Ureter (tissue), 1 donor: ENCODE results near the gene ZNF3. TPM values are rescaled to one million over a fixed set of nuclear protein-coding genes. Genes with fewer than 3 reads are reported as not detected.
"Not testable (repeated sequence)": the region's sequence is repeated elsewhere in the genome, so short reads cannot be mapped to it uniquely, and the experiment has no call there.

Source experiments
- DNase-seq: peaks from one replicate; pipeline ENCODE4 v3.0.0-alpha.2; 2020; ENCODE audit warnings: low spot score
- total RNA-seq: library from RNA; stranded (reverse); gene quantifications from one replicate; pipeline ENCODE4 v1.2.4, GENCODE V29; 2023
- donor health status: DM: yes; HTN: yes; CAD: no.

The ZNF3 gene
- 41.3 TPM for total RNA-seq

DNA sequence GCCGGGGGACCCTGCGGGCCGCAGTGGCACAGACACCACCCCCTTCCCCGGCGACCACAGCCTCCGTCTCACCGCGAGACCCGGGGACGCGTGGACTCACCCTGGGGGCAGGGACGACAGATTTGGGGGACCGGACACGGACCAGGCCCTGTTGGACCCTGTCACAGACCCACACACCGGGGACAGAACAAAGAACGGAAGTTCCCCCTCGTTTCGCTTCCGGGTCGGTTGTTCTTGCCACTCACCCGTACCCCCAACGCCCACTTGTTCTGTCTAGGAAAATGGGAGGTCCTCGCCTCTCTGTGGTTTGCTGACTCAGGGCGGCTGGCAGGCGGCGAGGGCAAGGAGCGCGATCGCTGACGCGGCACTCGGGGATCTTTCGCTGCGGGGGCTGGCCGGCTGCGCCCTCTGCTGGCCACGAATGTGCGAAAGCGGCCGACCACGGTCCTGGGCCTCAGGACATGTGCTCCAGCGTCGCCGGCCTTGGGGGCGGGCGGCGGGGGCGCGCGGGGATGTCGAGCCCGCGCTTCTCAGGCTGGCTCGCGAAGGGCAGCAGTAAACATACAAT, at the start of gene ZNF3:
Gene ZNF3, minus strand, starts transcription at position 189 of the 568 bp plus-strand sequence. CDS start 4,366 bp downstream, outside the sequence.
- DNase-seq: peak; percentile 99

DNA sequence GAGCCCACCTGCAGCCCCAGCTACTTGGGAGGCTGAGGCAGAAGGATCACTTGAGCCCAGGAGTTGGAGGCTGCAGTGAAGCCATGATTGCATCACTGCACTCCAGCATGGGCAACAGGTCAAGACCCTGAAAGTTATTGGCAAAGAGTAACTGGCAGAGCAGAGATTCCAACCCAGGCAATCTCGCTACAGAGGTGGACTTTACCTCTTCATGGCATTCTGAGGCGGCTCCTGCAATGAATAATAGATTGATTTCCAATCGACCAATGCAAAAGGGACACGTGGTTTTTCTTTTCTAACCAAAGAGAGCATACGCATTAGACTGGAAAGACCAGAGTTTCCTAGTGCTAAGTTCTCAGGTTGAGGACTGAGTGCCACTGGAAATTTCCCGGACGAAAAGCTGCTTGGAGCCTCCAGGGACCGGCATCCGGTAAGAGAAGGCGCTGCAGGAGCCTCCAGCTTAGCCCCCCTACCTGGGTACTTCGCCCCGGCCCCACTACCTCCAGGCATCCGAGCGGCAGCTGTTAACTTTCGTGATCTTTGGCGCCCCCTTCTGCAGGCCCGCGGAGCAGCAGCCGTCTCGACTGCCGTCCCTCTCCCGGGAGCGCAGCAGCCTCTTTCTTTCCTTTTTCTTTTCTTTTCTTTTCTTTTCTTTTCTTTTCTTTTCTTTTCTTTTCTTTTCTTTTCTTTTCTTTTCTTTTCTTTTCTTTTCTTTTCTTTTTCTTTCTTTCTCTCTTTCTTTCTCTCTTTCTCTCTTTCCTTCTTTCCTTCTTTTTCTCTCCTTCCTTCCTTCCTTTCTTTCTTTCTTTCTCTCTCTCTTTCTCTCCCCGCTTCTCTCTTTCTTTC, 49.3 kb upstream of the ZNF3 start:
- DNase-seq: peak; percentile 81

DNA sequence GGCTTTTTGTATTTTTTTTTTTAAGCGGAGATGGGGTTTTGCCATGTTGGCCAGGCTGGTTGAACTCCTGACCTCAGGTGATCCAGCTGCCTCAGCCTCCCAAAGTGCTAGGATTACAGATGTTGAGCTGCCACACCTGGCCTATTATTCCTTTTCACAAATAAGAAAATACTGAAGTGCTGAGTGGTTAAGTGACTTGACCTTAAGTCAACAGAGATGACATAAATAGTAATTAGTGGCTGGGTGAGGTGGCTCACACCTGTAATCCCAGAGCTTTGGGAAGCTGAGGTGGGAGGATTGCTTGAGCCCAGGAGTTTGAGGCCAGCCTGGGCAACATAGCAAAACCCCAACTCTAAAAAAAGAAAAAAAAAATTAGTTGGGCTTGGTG, 48.7 kb upstream of the ZNF3 start:
- DNase-seq: not testable (repeated sequence)

DNA sequence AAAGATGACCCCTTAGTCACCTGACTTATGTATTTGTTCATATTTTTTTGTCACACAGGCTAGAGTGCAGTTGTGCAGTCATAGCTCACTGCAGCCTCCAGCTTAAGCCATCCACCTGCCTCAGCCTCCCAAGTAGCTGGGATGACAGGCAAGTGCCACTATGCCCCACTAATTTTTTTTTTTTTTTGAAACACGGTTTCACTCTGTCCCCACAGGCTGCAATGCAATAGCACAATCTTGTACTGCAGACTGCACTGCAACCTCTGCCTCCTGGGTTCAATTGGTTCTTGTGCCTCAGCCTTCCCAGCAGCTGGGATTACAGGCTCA, 47.1 kb upstream of the ZNF3 start:
- no peak for DNase-seq

DNA sequence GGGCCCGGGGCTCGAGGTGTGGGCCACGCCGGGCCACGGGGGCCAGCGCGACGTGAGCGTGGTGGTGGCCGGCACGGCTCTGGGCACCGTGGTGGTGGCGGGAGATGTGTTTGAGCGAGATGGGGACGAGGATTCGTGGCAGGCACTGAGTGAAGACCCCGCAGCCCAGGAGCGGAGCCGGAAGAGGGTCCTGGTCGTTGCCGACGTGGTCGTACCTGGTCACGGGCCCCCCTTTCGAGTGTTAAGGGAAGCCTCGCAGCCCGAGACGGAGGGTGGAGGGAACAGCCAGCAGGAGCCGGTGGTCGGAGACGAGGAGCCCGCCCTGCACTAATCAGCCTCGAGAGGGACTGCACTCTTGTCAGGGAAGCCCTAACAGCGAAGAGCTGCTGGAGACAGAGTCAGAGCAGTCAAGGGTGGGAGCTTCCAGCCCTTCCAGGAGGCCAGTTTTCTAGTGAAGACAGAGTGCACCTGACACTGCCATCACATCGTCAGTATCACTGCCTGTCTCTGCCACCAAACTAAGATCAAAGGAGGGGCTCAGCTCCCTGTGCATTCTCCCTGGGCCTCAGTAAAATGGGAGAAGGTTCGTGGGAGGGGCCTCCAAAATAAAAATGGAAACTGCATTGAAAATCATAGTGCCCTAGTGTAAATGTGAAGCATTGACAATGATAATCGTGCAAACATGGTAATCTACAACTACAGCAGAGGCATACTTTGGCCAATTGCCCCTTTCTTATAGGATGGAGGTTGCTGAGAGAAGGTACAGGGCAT, 46.5 kb upstream of the ZNF3 start:
- no peak for DNase-seq

GRCh38 chr7:100126931-100127865, 45.7 kb upstream of the ZNF3 start, which contains the start of gene MBLAC1:
Gene MBLAC1, plus strand, starts transcription at chr7:100126967. Its CDS starts 429 bp downstream, at chr7:100127396.
- peak; percentile 93 for DNase-seq

DNA sequence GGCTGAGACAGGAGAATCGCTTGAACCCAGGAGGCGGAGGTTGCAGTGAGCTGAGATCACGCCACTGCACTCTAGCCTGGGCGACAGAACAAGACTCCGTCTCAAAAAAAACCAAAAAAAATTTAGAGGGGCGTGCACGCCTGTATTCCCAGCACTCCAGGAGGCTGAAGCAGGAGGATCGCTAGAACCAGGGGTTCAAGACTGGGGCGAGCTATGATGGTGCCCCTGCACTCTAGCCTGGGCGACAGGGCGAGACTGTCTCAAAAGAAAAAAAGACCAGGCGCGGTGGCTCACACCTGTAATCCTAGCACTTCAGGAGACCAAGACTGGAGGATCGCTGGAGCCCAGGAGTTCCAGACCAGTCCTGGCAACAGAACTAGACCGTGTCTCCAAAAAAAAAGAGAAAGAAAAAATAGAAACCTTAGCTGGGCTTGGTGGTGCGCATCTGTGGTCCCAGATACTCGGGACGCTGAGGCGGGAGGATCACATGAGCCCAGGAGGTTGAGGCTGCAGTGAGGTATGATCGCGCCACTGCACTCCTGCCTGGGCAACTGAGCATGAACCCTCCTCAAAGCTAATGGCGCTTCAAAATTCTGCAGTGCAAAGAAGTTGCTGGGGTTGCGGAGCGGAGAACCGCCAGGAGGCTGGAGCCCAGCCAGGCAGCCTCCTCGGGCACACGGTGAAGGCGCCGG, 44.9 kb upstream of the ZNF3 start:
- no peak for DNase-seq

DNA sequence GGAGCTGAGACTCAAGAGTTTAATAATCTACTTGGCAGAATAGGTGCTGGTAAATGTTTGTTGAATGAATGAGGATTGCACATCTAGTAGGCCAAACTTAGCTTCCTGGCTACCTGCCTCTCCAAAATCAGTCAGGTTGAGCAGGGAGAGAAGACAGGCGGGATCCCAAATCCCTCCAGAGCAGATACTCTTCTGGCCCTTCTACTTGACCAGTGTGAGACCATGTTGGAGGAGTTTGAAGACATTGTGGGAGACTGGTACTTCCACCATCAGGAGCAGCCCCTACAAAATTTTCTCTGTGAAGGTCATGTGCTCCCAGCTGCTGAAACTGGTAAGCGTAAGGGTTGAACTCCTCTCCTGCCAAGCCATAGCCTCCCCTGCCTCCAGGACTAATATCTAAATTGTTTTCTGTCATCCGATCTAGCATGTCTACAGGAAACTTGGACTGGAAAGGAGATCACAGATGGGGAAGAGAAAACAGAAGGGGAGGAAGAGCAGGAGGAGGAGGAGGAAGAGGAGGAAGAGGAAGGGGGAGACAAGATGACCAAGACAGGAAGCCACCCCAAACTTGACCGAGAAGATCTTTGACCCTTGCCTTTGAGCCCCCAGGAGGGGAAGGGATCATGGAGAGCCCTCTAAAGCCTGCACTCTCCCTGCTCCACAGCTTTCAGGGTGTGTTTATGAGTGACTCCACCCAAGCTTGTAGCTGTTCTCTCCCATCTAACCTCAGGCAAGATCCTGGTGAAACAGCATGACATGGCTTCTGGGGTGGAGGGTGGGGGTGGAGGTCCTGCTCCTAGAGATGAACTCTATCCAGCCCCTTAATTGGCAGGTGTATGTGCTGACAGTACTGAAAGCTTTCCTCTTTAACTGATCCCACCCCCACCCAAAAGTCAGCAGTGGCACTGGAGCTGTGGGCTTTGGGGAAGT, 43.0 kb upstream of the ZNF3 start:
- no peak for DNase-seq

DNA sequence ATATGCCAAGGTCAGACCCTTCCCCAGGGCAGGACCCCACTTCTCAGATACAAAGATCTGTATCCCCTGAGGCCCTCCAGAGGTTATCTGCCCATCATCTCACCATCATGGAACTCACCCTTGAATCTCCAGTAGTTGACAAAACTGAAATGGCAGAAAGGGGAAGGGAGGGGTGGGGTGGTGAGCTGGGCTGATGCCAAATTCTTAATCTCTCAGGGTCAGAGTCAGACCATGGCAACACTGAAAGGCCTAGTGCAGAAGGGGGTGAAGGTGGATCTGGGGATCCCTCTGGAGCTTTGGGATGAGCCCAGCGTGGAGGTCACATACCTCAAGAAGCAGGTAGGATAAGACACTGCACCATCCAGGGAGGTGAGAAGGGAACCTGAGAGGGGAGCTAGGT, 41.0 kb upstream of the ZNF3 start:
- no peak for DNase-seq

- DNase-seq: no peak
Observed at GRCh38 chr7:100122067-100122466, 40.5 kb upstream of the ZNF3 start.

- no peak for DNase-seq
Observed at GRCh38 chr7:100120733-100121036, 39.2 kb upstream of the ZNF3 start.

GRCh38 chr7:100119970-100120732, 38.6 kb upstream of the ZNF3 start:
- DNase-seq: peak; percentile 71

DNA sequence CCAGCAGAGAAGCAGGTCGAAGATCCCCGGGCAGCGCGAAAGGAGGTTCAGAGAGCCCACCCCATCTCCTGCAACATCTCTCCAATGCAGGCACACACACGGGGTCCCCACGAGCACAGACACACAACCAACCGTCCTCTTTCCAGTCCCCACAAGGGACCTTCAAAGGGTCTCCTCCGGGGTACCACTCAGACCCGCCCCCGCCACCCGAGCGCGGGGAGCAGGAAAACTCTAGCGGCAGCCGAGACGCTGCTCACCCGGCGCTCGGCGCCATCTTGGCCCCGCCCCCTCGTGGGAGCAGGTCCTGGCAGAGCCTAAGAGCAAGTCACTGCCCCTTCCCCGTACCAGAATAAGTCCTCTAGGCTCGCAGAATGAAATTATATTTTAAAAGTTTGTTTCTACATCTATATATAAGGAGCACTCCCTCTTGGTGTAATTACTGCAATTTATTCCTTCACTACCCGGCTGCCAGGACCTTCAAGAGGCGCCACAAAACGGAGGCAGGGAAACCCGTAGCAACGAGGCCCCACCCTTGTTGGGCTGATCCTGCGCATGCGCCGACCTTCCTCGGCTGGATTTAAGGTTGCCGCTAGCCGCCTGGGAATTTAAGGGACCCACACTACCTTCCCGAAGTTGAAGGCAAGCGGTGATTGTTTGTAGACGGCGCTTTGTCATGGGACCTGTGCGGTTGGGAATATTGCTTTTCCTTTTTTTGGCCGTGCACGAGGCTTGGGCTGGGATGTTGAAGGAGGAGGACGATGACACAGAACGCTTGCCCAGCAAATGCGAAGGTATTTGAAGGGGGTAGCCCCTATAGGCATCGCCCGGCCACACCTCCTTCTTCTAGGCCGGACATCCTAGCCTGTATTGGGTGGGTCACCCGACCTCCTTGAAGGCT, 37.8 kb upstream of the ZNF3 start, which contains the start of the genes CNPY4 and TAF6:
Gene CNPY4, plus strand, starts transcription at position 563 of the 898 bp plus-strand sequence. Its CDS starts 111 bp downstream, at position 674.
Gene TAF6, minus strand, starts transcription at position 287 of the 898 bp plus-strand sequence. CDS start 5,149 bp downstream, outside the sequence.
- peak; percentile 96 for DNase-seq

- no peak for DNase-seq
Observed at GRCh38 chr7:100118388-100119071, 37.0 kb upstream of the ZNF3 start.

- no peak for DNase-seq
Observed at GRCh38 chr7:100115026-100115425, 33.5 kb upstream of the ZNF3 start.

GRCh38 chr7:100111914-100112313, 30.4 kb upstream of the ZNF3 start:
- DNase-seq: no peak

DNA sequence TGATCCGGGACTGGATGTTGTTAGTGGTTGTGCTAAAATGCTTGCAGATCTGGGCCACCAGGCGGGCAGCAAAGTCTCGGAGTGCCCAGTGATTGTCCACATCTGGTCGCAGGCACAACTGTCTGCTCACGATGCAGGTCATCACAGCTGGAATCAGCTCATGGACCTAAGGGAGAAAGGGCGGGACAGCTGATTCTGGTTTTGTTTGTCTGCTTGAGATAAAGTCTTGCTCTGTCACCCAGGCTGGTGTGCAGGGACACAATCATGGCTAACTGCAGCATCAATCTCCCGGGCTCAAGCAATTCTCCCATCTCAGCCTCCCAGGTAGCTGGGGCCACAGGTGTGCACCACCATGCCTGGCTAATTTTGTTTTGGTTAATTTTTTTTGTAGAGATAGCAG, 29.6 kb upstream of the ZNF3 start:
- DNase-seq: no peak
